ENCODE results near the gene LXN.

The LXN gene

GRCh38 chr3:158666416-158666815, 6.0 kb downstream of the LXN start:
- no peak for DNase-seq

GRCh38 chr3:158663832-158664231, 8.6 kb downstream of the LXN start:
- DNase-seq = no peak

GRCh38 chr3:158663246-158663645, 9.2 kb downstream of the LXN start:
- DNase-seq = no peak

- no peak for DNase-seq
These were observed 11.7 kb downstream of the LXN start for GRCh38 chr3:158660711-158661110.

GRCh38 chr3:158659454-158660237, 12.8 kb downstream of the LXN start:
- peak; percentile 19 for DNase-seq

GRCh38 chr3:158658889-158659288, 13.6 kb downstream of the LXN start:
- no peak for DNase-seq

GRCh38 chr3:158652463-158652862, 20.0 kb downstream of the LXN start:
- DNase-seq = no peak

- DNase-seq = no peak
These were observed 21.3 kb downstream of the LXN start for GRCh38 chr3:158651192-158651591.

- DNase-seq = no peak
These were observed 22.7 kb downstream of the LXN start for GRCh38 chr3:158649791-158650190.

- DNase-seq = peak; percentile 96
These were observed 28.0 kb downstream of the LXN start, which contains the start of gene GFM1 for GRCh38 chr3:158644345-158644908. Gene GFM1 (plus strand): TSS chr3:158644527. CDS start chr3:158644635, 108 bp downstream.

- no peak for DNase-seq
These were observed 29.8 kb downstream of the LXN start for GRCh38 chr3:158642474-158643210.

- DNase-seq = no peak
These were observed 30.4 kb downstream of the LXN start for GRCh38 chr3:158642005-158642404.

GRCh38 chr3:158640646-158641045, 31.8 kb downstream of the LXN start:
- DNase-seq = no peak

GRCh38 chr3:158631981-158632380, 40.5 kb downstream of the LXN start:
- no peak for DNase-seq

- DNase-seq = no peak
These were observed 46.6 kb downstream of the LXN start for GRCh38 chr3:158625881-158626280.

GRCh38 chr3:158617982-158618875, 54.2 kb downstream of the LXN start:
- DNase-seq = no peak
